HG02623 (cell line): ENCODE results near the gene KRT86.
"Not testable (repeated sequence)": the region's sequence is repeated elsewhere in the genome, so short reads cannot be mapped to it uniquely, and the experiment has no call there.

Source experiments
- ATAC-seq: cut with Tn5 transposase; IDR thresholded peaks from one replicate; pipeline ENCODE4 v1.9.1; 2021; ENCODE audit warnings: moderate library complexity; ENCODE audit not compliant: unreplicated experiment

Gene KRT86

DNA sequence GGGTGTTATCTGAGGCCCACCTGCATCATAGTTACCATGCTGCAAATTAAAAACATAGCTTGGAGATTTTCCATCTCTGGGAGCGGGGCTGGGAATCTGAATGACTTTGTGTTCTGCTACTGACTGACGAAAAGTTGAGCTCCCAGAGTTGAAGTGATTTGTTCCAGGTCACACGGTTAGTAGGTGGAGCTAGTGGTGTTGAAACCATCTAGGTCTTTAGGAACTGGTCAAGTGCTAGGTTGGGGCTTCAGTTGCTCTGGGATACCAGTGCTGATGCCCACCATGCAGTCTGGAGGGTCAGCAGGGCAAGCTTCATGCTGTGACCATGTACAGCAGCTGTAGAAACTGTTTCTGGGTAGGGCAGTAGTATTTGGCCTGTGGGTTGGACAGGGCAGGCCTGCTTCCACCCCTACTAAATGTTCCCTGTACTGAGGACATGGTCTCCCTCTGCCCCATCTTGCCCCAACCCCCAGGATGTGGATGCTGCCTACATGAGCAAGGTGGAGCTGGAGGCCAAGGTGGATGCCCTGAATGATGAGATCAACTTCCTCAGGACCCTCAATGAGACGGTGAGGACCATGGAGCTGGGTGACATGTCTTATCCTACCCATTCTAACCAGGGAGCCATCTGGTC is 36.1 kb upstream of the KRT86 start:
- ATAC-seq = no peak

DNA sequence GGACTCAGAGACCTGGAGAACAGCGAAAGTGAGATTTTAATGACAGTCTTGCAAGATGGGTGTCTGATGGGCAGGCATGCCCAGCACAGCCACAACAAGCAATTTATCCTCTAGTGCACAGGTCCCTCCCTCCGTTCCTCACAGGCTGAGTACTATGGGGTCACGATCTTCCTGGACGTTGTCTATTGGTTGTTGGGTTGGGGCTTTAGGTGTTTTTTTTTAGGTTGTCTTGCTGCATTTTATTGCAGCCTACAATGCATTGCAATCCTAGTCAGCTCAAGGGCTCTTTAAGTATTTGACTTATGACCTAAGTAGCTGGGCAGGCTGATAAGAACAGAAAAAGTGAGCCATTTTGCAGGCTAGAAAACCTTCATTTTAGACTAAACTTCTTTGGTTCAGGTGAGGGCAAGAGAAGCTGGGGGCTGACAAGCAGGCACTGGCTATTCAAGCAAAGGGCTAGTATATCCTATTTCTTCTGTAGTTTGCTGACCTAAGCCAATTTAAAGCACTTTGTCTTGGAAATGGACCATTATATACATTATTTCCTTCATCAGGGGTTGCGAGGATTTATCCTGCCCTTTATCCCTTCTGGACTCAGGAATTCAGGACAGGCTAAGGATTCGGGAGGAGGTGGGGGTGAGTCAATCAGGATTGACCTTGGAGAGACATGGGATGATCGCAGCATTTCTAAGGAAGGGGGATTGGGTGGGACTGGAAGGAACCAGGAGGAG is 35.4 kb upstream of the KRT86 start:
- no peak for ATAC-seq

DNA sequence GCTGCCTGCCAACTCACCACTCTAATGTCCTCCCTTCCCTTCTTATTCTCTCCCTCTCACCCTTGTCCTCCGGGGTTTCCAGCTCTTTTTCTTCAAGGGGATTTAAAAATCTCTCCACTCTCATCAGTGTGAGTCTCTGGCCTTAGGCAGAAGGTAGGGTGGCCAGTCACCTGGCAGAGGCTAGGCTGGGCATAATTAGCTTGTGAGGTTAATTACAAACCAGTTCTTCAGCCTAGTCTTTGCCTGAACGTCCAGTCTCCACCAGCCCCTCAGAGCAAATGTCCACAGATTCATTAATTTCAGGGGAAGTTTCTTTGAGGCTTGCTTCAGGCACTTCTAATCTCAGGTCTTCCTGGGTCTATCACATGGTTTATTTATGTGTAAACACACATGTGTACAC is 34.7 kb upstream of the KRT86 start:
- ATAC-seq = no peak

DNA sequence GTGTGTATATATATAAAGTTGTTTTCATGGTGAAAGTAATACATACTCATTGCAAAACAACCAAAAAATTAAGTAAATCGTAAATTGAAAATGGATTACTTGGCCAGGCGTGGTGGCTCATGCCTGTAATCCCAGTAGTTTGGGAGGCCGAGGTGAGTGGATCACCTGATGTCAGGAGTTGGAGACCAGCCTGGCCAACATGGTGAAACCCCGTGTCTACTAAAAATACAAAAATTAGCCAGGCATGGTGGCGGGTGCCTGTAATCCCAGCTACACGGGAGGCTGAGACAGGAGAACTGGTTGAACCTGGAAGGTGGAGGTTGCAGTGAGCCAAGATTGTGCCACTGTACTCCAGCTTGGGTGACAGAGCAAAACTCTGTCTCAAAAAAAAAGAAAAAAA is 34.2 kb upstream of the KRT86 start:
- not testable (repeated sequence) for ATAC-seq

DNA sequence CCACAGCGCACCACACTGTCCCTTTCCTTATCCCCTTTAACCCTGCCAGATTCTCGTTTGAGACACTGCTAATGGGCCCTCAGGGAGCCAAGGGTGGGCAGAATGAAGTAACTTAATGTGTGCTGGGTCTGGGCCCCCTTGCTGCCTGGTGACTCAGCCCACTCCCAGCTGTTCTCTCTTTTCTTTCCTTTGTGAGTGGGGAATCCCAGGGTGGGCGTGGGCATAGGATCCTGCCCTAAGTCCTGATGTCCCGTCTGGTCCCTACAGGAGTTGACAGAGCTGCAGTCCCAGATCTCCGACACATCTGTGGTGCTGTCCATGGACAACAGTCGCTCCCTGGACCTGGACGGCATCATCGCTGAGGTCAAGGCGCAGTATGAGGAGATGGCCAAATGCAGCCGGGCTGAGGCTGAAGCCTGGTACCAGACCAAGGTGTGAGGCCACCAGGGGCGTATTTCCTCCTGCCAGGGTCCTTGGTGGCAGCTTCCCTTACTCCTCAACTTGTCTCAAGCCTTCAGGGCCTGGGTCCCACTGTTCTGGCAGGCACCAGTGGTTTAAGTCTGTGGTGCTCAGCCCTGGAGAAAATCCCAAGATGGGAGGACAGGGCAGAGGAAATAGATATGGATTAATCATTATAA is 33.1 kb upstream of the KRT86 start:
- no peak for ATAC-seq

DNA sequence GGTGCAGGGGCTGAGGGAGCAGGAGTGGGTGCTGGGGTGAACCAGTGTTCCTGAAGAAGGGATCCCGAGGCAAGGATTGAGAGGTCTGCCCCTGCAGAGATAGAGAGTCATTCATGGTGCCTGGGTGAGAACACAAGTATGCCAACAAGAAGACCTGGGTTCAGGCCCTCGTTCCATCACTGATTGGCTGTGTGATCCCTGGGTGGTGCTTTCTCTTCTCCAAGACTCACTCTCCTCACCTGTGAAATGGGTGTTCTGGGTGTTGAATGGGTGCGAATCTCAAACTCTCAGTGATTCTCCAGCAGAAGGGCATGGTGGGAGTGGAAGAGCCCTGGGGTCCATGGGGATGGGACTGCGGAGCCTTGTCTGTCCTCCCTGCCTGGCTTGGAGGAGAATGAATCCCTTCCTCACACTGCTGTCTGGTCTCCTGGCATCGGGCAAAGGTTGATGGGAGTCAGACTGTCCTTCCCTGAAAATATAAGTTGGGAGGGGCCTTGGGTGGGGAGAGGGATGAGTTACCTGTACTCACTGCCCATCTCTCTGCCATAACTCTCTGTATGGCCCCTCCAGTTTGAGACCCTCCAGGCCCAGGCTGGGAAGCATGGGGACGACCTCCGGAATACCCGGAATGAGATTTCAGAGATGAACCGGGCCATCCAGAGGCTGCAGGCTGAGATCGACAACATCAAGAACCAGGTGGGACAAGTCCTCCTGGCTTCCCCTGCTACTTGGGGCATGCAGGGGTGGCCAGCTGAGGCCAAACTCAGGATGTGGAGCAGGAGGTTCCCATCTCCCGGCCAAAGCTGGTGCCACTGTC is 31.8 kb upstream of the KRT86 start:
- ATAC-seq = no peak

DNA sequence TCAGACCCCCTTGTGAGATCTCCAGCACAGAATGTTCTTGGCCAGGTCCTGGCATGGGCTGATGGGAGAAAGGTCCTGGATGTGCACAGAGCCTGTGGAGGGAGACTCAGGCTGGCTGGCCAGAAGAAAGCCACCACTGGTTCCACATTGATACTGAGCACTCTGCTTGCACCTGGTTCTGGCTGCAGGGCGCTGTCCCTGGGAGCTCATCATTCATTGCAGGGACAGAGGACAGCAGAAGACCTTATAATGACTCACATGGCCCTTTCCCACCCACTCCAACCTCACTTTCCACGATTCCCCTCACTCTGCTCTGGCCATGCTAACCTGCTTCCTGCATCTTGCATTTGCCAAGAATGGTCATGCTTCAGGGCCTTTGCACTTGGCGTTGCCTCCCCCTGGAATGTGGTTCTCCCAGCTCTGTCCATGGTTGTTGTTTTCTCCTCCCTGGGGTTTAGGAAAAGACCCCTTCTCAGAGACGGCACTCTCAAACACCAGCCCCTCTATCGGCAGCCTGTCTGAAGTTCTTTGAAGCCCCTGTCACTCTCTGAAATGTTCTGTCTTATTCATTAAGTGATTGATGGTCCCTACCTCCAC is 31.1 kb upstream of the KRT86 start:
- no peak for ATAC-seq

DNA sequence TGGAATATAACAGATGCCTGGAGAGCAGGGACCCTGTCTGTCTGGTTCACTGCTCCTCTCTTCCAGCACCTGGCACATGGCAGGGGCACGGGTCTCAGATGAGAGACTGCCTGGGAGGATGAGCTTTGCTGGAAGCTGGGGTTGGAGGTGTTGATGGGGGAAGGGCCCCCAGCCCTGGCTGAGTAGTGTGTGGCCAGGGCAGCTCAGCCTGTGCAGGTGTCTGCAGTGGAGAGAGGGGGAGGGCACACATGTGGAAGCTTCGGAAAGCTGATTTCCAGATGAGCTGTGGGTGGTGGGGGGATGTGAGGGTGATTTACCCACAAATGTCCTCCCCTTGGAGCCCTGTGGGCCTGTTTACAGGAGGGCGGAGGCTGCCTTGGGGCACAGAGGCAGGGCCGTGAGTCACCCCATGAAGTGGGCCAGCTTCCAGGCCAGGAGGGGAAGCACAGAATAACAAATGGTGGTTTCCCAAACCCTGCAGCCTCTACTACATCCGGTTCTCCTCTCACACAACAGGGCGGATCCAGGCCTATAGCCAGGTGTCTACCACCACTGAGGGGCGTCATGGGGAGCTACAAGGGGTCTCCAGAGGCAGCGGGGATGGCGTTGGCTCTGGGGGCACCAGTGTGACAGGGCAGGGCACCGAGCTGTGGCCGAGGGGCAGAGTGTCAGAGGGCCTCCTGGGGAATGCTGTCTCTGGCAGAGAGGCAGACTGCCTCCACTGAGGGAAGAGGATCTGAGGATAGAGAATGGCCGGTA is 30.4 kb upstream of the KRT86 start:
- peak; percentile 89 for ATAC-seq

DNA sequence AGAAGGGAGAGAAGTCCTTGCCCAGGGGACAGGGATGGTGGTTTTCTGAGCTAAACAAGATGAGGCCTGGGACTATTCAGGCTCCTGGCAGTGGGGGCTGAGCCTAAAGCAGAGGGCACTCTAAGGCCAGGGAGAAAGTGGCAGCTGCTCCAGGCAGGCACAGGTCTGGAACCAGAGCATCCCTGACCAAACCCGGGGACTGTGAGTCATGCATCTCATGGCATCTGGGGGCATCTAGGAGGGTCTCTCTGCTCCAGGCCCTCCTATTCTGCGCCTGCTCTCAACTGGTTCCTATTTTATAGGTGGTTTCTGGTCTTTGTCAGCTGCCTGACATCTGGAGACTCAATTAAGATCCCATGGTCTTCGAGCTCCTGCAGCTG is 29.8 kb upstream of the KRT86 start:
- ATAC-seq = no peak

DNA sequence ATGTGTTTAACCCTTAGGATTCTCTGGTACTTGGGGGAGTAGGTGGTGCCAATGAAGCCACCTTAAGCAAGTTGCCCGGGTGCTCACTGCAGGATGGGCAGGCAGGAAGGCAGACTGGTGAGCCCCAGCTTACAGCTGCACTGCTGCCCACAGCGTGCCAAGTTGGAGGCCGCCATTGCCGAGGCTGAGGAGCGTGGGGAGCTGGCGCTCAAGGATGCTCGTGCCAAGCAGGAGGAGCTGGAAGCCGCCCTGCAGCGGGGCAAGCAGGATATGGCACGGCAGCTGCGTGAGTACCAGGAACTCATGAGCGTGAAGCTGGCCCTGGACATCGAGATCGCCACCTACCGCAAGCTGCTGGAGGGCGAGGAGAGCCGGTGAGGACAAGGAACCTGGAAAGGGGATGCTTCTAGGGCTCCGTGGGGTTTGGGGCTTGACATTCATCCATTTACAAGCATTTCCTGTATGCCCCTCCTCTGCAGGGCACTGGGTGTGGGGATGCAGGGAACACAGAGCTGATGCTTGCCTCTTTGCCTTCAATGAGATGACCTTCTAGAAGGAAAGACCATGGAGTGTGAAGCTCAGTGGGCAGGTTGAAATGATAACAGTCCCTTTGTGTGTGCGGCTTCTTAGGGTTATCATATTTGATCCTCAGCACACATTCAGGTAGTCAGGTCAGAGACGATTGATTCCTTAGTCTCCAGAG is 29.0 kb upstream of the KRT86 start:
- ATAC-seq = no peak

DNA sequence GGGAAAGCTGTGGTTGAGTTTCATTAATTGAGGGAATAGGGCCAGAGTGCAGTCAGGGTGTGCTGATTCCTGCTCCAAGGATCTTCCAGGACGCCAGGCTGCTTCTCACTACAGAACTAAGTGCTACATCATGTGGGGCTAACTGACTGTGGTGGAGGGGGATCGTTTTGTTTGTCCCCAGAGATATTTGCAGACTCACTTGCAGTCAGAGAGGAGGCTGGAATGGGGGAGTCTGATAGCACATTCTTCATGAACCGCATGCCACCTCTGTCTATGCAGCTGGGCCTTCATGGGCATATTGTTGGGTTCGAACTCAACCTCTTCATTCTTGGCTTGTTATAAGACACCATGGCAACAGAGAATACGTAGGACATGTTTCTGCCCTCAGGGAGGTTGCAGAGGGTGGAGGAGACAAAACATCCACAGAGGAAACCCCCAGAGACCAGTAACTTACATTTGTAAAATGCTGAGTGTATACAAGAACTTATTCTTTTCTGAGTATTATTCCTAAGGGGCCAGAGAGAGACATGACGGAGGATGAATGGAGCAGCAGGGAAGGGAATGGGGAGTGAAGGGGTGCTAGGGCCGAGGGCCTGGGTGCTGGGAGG is 28.4 kb upstream of the KRT86 start:
- no peak for ATAC-seq

DNA sequence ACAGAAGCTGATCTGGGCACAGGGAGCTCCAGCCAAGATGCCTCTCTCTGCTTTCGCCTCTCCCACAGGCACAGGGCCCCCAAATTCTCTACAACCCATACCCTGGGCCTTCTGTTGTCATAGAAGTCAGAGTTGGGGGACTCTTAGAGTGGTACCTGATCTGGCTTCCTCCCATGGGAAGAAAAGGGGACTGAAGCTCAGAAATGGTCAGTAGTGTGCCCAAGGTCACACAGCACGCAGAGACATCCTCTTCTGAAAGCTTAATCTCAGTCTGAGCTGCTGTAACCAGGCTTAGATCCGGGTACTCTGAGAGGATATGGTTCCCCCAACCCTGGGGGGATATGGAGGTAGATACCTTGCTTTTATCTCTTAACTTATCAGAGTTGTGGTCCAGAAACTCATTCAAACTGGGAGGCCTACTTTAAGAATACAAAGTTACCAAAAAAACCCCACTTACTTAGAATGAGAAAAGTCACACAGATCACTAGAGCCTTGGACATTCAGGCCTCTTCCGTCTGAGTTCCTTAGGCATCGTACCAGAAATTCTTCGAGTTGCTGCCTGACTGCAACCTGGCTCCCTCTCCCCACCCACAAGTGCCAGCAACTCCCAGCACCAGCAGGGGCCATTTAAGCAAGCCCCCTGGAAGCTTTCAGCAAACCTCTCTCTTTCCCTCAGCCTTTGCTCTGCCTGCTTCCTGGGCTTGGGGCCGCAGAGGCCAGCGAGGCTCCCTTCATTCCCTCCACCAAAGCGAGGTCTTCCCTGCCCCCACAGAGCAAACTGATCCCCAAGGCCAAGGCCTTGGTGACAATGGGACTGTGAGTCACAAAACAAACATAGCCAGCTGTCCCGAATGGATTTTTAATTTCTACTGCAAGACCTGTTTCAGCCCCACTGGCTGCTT is 27.5 kb upstream of the KRT86 start:
- ATAC-seq = no peak

DNA sequence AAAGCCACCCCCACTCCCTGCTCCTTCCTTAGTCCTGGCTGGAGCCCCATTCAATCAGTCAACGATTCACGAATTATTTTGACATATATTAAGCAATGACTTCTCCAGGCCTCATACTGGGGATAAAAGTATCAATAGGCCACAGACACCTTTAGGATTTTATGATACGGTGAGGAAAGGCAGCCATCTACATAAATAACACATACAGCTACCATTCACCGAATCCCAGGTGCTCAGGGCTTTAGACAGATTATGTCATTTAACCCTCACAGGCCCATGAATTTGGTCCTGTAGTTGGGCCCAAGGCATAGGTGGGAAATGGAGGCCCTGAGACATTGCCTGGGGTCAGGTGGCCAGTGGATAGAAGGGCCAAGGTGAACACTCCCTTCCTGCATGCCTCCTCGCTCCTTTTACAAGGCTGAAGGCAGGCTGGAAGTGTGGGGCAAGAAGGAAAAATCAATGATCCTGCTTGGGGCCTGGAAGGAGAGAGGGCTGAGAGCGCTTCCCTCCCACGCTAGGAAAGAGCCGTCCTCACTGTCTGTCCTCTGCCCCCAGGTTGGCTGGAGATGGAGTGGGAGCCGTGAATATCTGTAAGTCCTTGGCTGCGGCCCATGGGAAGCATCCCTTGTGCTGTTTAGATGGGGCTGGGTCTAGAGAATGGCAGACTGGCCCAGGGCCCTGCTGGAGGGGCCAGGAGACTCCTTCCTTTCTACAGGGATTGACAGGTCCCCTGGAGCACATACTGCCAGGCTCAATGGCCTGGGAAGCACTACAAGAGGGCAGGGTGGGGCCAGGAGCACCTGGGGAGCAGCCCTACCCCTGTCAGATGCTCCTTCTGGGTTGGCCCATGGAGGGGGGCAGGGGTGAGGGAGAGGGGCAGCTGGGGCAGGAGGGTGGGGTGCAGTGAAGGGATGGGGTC is 26.6 kb upstream of the KRT86 start:
- ATAC-seq = no peak

DNA sequence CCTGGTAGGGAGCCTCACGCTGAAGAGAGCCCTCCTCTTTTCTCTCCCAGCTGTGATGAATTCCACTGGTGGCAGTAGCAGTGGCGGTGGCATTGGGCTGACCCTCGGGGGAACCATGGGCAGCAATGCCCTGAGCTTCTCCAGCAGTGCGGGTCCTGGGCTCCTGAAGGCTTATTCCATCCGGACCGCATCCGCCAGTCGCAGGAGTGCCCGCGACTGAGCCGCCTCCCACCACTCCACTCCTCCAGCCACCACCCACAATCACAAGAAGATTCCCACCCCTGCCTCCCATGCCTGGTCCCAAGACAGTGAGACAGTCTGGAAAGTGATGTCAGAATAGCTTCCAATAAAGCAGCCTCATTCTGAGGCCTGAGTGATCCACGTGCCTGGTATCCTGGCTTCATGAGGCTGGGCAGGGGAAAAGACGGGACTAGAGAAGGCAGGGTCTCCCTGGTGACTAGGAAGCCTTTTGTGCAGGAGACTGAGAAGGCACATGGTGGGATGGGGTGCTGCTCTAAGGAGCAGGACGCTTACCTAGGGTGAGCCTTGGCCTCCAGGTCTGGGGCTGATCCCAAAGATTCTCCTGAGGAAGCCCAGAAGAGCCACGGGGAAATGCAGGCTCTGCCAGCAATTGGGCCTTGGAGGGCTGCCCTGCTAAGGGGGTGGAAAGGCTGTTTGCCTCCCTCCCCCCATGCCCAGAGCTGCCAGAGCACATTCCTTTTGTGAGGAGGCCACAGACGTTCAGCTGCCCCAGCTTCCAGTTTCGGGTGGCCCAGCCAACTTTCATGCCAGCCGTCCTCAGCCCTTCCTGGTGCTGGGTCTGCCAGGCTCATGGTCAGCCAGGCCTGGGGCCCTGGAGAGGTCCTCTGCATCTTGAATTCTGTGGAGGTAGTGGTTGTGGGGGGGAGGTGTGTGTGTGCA is 25.6 kb upstream of the KRT86 start:
- no peak for ATAC-seq

DNA sequence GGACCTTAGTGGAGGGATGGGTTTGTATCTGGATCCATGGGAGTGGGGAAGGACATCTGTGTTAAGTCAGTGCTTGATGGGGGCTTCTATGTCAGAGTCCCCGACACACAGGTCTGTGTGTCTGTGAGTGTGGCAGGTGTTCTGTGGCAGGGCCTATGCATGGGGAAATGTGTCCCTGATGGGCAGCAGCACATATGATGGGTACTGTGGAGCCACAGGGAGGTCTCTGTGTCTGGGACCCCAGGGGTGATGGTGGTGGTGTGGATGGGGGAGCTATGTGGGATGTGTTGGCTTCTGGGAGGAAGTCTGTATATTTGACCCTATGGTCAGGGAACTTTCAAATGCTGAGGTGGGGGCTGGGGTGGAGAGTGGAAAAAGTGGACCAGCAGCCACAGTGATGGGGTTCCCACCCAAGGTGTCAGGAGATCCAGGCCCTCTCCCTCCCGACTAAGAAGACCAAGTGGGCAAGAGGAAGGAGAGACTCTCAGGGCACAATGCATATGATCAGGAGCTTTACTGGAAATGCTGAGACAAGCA is 24.9 kb upstream of the KRT86 start:
- no peak for ATAC-seq
